Upper lobe of left lung (tissue), 4 donors: ENCODE measurements around the gene TAF3.

Experiments
- POLR2A ChIP-seq, 4 donors: fragments of 450-650 bp; IDR thresholded peaks; one replicate each; pipeline ENCODE4 v1.5.1; 2016 to 2017; ENCODE audit warnings: antibody characterized with exemption in 4 of 4, mild to moderate bottlenecking in 2 of 4
- POLR2AphosphoS5 ChIP-seq, 2 donors: sonication (generic); formaldehyde crosslinking; IDR thresholded peaks; one replicate each; pipeline ENCODE4 v1.5.1; 2017; ENCODE audit warnings: antibody characterized with exemption in 2 of 2
- TF ChIP-seq, protein P1 (sequence below), 6 experiments: fragments of 450-650 bp in 4 of 6; fragments of 200-600 bp in 2 of 6; sonication (generic) in 2 of 6; IDR thresholded peaks; one replicate each; pipeline ENCODE4 v1.5.1; 2016 to 2019; ENCODE audit warnings: antibody characterized with exemption in 6 of 6

GRCh38 chr10:7794251-7795026, 23.9 kb upstream of the TAF3 start:
- TF ChIP-seq POLR2AphosphoS5 (IDR thresholded peaks at IDR 0.05) (no peak), POLR2A (IDR thresholded peaks at IDR 0.05) (no peak)
- TF ChIP-seq, protein P1, sequence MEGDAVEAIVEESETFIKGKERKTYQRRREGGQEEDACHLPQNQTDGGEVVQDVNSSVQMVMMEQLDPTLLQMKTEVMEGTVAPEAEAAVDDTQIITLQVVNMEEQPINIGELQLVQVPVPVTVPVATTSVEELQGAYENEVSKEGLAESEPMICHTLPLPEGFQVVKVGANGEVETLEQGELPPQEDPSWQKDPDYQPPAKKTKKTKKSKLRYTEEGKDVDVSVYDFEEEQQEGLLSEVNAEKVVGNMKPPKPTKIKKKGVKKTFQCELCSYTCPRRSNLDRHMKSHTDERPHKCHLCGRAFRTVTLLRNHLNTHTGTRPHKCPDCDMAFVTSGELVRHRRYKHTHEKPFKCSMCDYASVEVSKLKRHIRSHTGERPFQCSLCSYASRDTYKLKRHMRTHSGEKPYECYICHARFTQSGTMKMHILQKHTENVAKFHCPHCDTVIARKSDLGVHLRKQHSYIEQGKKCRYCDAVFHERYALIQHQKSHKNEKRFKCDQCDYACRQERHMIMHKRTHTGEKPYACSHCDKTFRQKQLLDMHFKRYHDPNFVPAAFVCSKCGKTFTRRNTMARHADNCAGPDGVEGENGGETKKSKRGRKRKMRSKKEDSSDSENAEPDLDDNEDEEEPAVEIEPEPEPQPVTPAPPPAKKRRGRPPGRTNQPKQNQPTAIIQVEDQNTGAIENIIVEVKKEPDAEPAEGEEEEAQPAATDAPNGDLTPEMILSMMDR (IDR thresholded peaks at IDR 0.05): no peak
